ENCODE measurements around the gene DHX9. TPM values are rescaled to one million over a fixed set of nuclear protein-coding genes. Genes with fewer than 3 reads are reported as not detected.

The DHX9 gene
- 100 to 1,000 TPM; 174 to 180 TPM for total RNA-seq

GRCh38 chr1:182839209-182840066 lies at the start of gene DHX9:
DHX9 (plus strand) TSS chr1:182839347; CDS start chr1:182842567, 3,220 bp downstream.

Other genes with a start within 250 kb of the DHX9 start
- 1 to 10 TPM; 4.0 to 4.2 TPM for gene RGS16, start 235.0 kb upstream of the DHX9 start, total RNA-seq
- not detected for gene RGS8, start 154.8 kb upstream of the DHX9 start, total RNA-seq
- gene NPL, start 49.6 kb upstream of the DHX9 start, total RNA-seq = 1 to 10 TPM; 2.4 to 2.5 TPM
- gene SHCBP1L, start 113.8 kb downstream of the DHX9 start, total RNA-seq = not detected
- gene LAMC1, start 184.1 kb downstream of the DHX9 start, total RNA-seq = not detected

All from activated naive CD4-positive, alpha-beta T cell treated with anti-CD3 and anti-CD28 coated beads, Interleukin-2, amount 10 ng/mL, durations not matched to agents 5 hours and 36 hours (primary cell).